ENCODE measurements around the gene C11orf21.

C11orf21 gene

DNA sequence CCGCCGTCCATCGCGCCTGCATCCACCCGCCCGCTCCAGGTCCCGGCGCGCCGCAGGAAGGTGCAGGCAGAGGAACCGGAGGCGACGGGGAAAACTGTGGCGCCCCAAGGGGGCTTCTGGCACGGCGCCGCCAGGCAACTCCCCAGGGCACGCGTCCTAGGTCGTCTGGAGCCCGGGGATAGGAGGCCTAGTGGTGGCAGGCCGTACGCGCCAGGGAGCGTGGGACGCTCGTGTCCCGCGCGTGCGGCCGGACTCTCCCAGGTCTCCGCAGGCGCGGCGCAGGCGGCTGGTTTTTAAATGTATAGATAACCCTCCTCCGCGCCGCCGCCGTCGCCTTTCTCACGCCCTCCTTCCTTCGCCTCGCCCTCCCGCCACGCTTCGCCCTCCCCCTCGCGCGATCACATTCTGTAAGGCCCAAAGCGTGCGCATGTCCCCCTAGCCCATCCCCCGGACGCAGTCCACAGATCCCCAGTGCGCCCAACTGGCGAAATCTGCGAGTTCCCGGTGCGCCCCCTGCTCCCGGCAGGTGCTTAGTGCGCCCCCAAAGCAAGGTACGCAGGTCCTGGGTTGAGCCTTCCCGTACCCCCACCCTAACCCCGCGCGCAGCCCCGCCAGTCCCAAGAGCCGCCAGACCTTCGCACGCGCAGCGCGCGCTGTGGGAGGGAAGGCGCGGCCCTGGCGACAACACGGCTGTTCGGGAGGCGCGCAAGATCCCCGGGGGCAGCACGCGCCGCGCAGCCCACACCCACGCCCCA is 31.2 kb downstream of the C11orf21 start, which contains the start of gene ASCL2:
TSS of gene ASCL2 (minus strand) at position 267 of the 755 bp plus-strand sequence. CDS start at position 11, 256 bp downstream.
- peak; percentile 4 for DNase-seq

DNA sequence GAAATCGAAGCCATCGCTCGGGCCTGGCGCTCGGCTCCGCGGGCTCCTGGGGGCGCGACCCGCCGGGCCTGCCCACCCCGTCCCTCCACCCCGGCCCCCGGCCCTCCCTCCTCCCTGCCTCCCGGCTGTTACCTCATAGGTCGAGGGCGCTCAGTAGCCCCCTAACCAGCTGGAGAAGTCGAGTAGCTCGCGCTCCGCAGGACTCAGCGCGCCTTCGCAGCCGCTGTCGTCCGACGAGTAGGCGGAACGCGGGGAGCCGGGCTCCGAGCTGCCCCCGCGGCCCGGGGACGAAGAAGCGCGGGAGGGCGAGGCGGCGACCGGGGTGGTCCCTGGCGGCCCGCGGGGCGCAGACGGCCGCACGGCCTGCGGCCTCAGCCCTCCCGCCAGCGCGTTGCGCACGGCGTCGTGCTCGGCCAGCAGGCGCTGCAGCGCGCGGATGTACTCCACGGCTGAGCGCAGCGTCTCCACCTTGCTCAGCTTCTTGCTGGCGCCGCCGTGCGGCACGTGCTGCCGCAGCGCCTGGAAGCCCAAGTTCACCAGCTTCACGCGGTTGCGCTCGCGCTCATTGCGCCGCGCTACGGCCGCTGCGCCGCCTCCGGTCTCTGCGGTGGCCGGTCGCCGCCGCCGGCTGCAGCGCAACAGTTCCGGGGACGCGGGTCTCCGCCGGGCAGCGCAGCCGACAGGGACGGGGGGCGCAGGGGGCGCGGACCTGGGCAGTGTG is 32.0 kb downstream of the C11orf21 start:
- peak; percentile 24 for DNase-seq

DNA sequence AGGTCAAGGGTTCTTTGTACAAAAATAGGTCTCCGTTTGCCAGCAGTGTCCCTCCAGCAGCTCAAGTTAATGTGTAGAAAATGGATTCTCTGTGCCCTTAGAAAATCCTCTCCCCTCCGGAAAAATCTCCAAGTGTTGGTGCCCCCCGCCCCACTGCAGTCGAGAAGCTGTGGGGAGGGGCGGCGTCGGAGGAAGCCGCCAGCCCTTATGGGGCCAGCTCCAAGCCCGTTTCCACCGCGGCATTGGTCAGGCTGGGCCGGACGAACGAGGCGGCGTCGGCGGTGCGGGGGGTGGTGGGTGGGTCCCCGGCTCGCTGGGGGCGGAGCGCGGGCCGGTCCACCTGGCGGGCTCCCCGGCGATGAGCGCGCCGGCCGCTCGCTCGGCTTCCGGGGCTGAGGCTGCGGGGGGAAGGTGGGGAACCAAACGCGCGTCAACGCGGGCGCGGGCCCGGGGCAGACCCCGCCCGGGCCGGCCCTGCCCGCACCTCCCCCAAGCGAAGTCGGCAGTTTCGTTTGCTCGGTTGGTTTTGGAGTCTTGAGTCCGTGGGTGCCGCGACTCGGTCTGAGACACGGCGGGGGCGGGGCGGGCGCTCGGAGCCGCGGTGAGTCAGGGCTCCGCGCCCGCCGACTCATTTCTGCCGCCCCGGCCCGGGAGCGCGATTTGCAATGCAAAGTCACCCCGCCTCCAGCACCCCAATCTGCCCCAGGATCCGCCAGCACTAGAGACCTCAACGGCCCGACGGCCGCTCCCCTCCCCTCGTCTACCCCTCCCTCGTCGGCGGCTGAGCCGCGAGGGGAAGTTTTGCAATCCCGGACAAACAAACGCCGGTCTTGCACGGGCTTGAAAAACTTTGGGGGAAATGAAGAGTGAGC is 32.8 kb downstream of the C11orf21 start:
- DNase-seq = peak; percentile 29

DNA sequence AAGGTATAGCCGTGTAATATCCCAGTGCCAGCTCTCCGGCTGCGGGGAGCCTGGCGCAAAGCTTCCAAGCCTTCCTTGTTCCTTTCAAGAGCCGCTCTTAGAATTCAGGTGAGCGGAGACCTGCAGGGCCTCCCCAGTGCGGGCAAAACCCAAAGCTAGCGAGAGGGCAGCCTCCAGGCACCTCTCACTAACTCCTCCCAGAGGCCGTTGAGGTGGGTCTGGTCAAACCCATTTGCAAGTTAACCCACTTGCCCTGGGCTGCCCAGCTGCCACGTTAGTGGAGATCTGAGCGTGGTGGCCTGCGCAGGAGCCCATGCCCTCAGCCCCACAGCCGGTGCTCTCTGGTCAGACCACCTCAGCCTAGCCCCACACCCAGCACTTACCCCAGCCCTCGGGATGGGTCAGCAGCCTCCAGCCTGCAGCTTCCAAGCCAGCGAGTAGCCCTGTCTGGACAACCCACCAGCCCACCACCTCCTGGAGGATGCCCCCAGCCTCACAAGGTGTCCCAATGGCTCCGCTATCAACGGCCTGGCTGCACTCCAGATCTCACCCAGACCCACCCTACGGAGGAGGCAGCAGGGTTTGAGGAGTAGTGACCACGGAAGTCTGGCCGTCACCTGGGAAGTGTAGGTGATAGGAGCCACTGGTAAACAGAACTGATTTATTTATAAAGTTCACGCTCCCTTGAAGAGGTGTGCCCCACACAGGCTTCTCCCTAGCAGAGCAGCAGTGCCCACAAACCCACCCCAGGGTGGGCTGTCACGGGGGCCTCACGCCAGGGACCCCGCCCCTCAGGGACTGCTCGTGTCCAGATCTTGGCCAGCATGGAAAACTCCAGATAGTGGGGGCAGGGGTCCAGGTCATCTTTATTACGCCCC is 33.6 kb downstream of the C11orf21 start:
- no peak for DNase-seq

DNA sequence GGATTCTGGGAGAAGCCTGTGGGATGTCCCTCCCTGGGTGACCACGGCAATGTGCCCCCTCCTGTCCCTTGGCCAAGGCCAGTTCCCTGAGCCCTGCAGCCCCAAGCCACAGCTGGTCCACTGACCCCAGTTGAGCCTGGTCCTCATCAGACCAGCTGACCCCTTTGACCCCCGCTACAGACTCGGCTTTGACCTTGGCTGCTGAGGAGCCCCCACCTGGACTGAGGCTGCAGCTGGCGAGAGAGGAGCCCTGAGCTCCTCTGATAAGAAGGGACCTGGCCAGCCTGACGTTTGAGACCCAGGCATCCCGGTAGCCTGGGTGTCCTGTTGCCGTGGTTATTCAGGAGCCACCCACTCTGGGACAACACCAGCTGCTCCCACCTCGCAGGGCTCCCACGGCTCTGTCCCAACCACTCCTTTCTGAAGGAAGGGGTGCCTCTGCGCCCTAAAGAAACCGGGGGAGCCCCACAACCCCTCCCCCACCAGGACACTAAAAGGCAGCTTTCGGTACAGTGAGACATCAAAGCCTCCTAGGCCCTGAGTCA is 34.3 kb downstream of the C11orf21 start:
- DNase-seq = no peak

DNA sequence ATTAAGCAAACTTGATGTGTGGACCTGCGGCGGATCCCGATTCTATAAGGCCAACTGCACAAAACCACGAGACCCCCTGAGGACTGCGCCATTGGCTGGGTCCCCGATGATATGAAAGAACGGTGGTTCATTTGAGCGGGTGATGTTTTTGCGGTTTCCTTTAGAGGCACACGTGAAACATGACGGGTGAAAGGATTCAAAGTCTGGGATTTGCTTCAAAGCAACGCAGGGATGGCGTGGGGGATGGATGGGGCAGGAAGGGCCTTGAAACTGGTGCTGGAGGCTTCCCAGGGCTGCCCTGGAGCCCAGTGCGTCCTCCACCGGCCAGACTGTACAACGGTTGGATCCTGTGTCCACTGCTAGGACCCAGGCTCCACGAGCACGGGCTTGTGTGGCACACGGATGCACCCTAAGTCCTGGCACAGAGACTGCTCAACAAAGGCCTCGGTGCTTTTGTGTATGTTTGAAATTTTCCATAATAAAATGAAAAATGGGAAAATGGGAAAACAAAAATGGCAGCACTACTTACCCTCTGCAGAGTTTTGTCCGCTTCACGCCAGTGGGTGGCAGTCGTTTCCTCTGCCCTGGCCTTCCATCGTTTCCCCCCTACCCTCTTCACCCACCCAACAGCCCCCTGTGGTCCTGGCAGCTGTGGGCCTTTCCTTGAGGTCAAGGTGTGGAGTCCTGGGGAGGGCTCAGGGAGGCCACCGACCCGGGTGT is 35.0 kb downstream of the C11orf21 start:
- no peak for DNase-seq

DNA sequence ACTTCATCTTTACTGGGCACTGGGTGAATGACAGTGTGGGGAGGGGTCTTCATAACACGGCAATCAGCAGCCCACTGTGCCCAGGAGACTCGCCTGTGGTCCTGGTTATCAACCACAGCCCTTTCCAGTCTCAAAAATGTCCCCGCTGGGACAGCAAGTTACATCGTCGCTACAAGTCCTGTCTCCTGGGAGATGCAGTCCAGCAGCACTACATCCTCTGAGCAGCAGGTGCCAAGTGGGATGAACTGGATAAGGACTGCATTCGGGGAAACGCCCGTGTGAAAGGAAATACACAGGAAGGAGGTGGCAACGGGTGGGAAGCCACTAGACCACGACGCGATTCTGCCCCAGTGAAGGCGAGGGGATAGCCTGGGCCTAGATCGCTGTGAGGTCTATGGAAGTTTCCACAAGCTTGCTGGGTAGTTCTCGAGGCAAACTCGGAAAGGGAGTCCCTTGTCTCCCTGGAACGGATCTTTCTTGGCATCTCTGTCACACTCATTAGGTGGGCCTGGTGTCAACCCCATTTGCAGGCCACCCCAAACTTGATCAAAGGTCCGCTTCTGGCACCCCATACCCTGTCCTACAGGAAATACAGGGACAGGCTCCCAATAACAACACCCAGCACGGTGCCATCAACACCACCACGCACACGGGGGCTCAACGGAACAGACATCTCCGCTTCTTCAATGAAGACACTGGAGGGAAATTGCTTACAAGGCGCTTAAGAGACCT is 35.7 kb downstream of the C11orf21 start:
- no peak for DNase-seq

DNA sequence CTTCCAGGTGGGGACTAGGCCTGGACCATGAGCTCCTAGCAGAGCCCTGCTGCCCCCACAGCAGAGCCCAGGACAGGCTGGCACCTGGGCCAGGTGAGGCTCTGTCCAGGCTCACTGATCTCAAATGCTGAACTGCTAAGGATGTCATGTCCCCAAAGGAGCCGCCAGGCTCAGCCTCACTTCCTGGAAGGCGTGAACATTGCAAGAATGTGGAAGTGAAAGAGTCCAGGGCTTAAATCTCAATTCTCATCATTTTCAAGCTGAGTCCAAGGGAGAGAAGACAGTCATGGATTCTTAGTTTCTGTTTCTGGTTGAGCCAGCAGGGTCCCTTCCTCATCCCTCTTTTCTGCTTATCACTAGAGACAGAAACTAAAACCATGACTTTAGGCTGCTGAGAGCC is 36.3 kb downstream of the C11orf21 start:
- DNase-seq = no peak

DNA sequence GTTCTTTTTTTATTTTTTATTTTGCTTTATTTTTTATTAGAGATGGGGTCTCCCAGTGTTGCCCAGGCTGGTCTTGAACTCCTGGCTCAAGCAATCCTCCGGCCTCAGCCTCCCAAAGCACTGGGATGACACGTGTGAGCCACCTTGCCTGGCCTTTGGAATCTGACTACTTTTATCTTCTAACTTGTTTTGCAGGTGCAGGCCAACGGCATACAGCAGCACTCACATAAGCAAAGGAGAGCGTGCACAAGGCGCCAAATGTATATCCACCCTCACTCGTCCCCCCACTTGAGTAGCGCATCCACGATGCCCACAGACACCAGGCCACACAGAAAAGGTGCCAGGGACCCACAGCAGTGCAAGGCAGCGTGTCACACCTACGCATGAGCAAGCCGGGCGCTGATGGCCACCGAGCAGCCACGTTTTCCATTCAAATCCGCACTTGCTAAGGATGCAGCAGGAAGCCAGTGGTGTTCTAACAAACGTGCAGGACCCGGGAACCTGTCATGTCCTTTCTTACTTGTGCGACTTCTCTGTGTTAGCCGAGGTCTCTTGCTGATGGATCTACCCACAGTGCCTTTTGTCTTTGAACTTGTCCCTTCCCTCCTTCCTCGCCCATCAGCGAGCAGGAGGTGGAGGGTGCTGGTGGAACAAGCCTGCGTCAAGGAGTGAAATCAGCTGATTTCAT is 37.2 kb downstream of the C11orf21 start:
- DNase-seq = no peak

DNA sequence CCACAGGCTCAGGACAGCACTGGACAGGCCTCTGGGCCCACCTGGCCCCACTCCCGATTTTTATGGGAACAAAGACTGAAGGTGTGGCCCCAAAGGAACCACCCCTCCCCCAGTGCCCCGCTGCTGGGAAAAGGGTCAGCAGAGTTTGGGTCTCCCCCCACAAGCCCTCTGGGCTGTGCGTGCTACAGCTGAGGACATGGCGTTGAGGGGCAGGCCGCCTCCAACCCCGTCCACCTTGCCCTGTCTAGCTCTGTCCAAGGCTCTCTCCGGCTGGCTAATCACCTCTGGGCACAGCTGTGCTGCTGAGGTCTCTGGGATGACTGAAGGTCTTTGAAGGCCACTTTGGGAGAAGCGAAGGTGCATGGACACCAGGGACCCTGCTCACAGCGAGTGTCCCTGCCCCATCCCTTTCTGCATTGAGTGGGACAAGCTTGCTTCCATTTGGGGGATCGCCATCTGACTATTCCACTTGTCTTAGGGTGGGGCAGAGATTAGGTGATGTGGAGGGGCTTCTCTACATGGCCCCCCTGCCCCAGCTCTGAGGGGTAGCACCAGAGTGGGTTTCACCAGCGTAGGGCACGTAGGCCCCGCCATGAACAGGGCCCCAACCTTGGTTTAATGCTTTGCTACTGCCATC is 37.9 kb downstream of the C11orf21 start:
- no peak for DNase-seq

DNA sequence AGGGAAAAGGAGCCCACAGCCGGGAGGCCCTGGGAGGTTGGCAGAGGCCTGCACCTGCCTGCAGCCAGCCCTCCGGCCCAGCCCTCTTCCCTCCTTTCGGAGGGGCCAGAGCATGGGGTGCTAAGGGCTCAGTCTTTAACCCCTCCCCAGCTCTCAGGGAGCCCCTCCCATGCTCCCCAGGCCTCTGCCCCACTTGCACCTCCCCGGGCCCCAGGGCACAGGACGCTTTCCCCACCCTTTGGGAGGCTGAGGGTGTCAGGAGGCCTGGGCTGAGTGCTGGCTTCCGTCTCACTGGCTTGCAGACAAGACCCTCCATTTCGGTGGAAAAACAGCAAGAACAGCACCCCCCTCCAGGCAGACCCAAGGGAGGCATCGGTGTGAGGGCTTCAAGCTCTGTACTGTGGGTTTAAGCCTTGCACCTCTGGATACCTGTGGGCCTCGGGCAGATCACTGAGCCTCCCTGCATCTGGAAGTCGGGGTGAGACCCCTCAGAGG is 38.6 kb downstream of the C11orf21 start:
- no peak for DNase-seq

DNA sequence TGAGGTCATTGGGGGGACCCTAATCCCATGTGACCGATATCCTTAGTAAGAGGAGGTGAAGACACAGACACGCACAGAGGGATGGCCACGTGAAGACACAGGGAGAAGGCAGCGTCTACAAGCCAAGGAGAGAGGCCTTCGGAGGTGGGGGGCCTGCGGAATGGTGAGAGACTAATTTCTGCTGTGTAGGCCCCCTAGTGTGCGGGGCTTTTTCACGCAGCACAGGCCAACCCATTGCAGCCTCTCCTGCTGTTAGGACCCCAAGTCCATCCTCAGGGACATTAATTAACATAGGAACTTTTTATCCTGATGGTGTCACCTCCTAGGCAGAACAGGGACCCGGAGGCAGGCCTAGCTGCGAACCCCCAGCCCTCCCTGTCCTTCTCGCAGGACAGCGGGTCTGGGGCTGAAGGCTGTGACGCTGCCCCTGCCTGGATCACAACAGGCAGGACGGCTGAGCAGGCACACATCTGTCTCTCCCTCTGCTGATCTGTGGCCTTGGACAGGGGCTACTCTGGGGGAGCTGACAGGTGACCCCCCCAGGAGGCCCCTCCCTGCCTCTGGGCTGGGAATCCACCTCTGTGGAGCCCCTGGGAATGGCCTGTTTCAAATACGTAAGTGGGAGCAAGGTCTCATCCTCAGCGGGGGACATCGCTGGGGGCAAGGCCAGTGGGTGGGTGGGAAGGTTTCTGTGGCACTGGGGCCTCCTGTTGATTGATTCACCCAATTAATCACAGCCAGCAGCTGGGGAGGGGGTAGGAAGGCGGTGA is 39.2 kb downstream of the C11orf21 start:
- no peak for DNase-seq

DNA sequence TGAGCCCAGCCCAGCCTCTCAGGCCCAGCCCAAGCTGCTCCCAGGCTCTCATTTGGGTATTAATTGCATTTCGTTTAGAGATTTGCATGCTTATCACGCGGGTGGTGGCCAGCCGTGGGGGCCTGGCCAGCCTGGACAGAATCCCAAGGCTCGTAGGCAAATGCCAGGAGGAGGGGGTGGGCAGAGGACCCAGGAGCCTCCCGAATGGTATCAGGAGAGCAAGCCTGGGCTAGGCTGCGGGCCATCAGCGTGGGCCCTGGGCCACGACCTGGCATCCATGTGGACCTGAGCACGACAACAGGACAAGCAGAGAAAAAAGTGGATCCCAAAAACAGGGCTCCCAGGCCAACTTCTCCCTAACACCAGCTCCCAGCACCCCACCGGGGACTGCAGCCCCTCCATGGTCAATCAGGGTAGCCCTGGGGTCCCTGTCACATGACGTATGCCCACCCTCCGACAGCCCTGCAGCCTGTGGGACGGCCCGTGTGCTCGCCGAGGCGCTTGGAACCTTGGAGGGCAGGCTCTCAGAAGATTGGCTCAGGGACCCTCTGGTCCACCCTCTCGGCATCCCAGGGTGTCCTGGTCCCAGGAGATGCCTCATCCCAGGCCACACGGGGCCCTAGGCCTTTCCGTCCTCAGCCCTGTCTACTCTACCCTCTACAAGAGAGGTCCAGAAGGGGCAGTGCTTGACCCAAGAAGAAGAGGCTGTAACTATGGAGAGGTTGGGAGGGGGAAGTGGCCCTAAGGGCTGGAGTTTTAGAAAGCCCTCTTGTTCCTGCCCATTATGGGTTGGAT is 40.1 kb downstream of the C11orf21 start:
- DNase-seq = no peak

DNA sequence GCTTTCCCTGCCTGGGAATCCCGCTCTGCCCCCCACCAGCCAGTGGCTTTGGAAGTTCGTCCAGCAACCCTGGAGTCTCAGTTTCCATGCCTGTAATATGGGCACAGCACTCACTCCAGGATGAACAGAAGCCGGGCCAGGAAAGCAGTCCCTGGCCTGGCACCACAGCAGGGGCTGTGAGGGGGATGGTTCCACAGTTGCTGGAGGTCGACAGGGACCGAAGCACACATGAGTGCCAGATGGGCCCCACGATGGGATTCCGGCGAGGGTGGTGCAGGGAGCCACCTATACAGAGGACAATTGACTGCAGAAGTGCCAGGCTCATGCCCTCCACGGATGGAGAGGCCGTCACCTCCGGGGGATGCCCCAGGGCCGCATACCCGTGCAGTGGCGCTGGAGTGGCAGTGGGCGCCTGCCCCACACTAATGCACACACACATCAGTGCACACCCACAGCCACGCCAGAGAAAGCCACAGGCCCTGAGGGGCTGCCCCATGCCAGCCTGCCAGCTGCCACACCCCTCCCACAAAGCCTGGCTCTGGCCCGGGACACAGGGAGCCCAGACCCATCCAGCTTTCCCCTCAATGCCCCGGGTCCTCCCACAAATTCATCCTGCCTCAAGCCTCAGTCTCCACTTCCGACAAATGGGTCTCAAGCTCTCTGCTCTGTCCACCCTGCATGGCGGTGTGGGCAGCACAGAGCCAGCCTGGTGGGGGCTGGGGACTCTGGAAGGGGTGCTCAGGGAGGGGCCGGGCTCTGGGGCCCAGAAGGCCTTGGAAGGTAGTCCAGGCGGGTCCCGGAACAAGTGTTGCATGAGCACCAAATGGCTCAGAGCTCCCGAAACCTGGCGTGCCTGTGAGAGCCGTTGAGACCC is 41.0 kb downstream of the C11orf21 start:
- no peak for DNase-seq

DNA sequence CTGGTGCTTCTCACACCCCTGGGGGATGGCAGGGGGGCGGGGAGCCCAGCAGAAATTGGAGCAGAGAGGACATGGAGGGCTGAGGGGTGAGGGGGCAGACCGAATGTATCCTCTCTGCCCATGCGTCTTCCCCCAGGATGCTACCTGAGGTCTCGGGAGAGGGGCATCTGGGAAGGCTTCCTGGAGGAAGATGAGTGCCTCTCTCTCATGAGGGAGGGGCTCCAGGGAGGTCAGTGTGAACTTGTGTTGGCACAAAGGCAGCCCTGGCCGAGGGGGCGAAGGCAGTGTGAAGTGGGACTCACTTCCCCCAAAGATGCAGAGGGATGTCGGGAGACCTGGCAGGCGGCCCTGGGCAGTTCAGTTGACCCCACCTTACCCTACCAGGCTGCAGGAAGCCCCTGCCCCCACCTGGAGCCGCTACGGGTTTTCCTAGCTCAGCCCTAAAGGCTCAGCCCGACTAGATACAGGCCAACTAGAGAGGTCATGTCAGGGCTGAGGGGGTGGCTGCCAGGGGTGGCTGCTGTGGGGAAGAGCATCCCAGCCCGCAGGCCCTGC is 41.7 kb downstream of the C11orf21 start:
- no peak for DNase-seq

DNA sequence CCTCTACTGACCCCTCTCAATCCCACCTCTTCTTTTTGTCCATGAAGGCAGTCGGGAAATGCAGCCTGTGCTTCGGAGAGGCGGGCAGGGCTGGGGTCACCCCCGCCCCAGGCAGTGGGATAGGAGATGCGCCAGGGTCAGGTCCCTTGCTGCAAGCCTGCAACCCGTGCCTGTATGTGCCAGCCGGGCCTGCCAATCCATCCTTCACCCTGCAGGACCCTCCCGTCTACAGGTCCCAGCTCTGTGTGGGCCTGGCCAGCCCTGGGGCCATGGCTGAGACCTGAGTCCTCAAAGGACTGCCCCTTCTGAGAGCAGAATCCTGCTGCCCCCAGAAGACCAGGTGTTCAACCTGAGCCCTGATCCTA is 42.3 kb downstream of the C11orf21 start:
- no peak for DNase-seq

Measured in NCI-H748 treated with DMSO at 0.1 percent for 48 hours (cell line).